SK-N-SH treated with all-trans-retinoic acid at 6 μM for 48 hours (cell line): ENCODE data around the gene FBXL12.

Experiments
- CSDC2 ChIP-seq: fragments of 250-450 bp; sonication (Bioruptor Pico); IDR thresholded peaks from 2 replicates; pipeline ENCODE4 v1.5.0; 2020; ENCODE audit warnings: mild to moderate bottlenecking, moderate library complexity
- ESRRG ChIP-seq: fragments of 250-450 bp; sonication (Bioruptor Pico); IDR thresholded peaks from 2 replicates; pipeline ENCODE4 v1.6.1; 2021; ENCODE audit warnings: mild to moderate bottlenecking
- OSR1 ChIP-seq: fragments of 250-450 bp; sonication (Bioruptor Pico); IDR thresholded peaks from 2 replicates; pipeline ENCODE4 v1.8.0; 2022; ENCODE audit warnings: moderate library complexity, mild to moderate bottlenecking, inconsistent platforms
- SNAI2 ChIP-seq: fragments of 250-450 bp; sonication (Bioruptor Pico); IDR thresholded peaks from 2 replicates; pipeline ENCODE4 v1.5.0; 2020; ENCODE audit warnings: mild to moderate bottlenecking, moderate library complexity
- ZFP3 ChIP-seq: fragments of 250-450 bp; sonication (Bioruptor Pico); IDR thresholded peaks from 2 replicates; pipeline ENCODE4 v1.5.0; 2020; ENCODE audit warnings: mild to moderate bottlenecking, moderate library complexity
- ZFP30 ChIP-seq: fragments of 450-650 bp; formaldehyde crosslinking; IDR thresholded peaks from 2 replicates; pipeline ENCODE4 v1.5.0; 2022; ENCODE audit warnings: mild to moderate bottlenecking, moderate library complexity
- ZNF565 ChIP-seq: fragments of 450-650 bp; formaldehyde crosslinking; conservative IDR thresholded peaks from 2 replicates; pipeline ENCODE4 v1.5.0; 2020; ENCODE audit warnings: low read depth, mild to moderate bottlenecking, moderate library complexity
- ZNF70 ChIP-seq: fragments of 450-650 bp; formaldehyde crosslinking; IDR thresholded peaks from 2 replicates; pipeline ENCODE4 v1.5.0; 2020; ENCODE audit warnings: mild to moderate bottlenecking, moderate library complexity
- ZNF8 ChIP-seq: fragments of 450-650 bp; formaldehyde crosslinking; IDR thresholded peaks from 2 replicates; pipeline ENCODE4 v1.5.0; 2020; ENCODE audit warnings: mild to moderate bottlenecking, moderate library complexity
- TF ChIP-seq, protein P1 (sequence below): fragments of 250-450 bp; sonication (Bioruptor Pico); IDR thresholded peaks from 2 replicates; pipeline ENCODE4 v1.5.0; 2020; ENCODE audit warnings: mild to moderate bottlenecking, moderate library complexity
- TF ChIP-seq, protein P2 (sequence below): fragments of 250-450 bp; sonication (Bioruptor Pico); IDR thresholded peaks from 2 replicates; pipeline ENCODE4 v1.8.0; 2020; ENCODE audit warnings: mild to moderate bottlenecking, moderate library complexity, borderline replicate concordance
- TF ChIP-seq, protein P3 (sequence below): fragments of 250-450 bp; sonication (Bioruptor Pico); IDR thresholded peaks from 2 replicates; pipeline ENCODE4 v1.8.0; 2021; ENCODE audit warnings: low read depth, mild to moderate bottlenecking, moderate library complexity, borderline replicate concordance
- TF ChIP-seq, protein P4 (sequence below): fragments of 250-450 bp; sonication (Bioruptor Pico); IDR thresholded peaks from 2 replicates; pipeline ENCODE4 v1.5.1; 2021; ENCODE audit warnings: mild to moderate bottlenecking, moderate library complexity

DNA sequence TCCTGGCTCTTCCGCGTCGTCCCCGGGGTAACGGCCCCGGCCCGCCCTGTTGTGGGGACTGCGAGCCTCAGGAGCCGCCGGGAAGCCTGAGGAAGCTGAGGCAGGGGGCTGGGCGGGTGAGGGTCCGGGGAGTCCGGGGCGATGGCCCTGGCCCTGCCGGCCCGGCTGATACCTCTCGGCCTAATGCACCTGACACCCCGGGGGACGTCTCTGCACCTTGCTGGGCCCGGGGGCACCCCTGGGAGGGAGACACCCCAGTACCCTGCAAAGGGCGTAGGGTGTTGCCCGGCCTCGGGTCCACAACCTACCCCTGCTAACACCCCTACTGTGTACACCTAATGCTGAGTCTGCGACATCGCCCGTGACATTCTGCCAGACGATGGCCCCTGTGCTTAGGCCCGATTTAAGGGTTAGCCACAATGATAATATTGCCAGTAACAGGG, 16.6 kb upstream of the FBXL12 start:
- TF ChIP-seq, protein P1, sequence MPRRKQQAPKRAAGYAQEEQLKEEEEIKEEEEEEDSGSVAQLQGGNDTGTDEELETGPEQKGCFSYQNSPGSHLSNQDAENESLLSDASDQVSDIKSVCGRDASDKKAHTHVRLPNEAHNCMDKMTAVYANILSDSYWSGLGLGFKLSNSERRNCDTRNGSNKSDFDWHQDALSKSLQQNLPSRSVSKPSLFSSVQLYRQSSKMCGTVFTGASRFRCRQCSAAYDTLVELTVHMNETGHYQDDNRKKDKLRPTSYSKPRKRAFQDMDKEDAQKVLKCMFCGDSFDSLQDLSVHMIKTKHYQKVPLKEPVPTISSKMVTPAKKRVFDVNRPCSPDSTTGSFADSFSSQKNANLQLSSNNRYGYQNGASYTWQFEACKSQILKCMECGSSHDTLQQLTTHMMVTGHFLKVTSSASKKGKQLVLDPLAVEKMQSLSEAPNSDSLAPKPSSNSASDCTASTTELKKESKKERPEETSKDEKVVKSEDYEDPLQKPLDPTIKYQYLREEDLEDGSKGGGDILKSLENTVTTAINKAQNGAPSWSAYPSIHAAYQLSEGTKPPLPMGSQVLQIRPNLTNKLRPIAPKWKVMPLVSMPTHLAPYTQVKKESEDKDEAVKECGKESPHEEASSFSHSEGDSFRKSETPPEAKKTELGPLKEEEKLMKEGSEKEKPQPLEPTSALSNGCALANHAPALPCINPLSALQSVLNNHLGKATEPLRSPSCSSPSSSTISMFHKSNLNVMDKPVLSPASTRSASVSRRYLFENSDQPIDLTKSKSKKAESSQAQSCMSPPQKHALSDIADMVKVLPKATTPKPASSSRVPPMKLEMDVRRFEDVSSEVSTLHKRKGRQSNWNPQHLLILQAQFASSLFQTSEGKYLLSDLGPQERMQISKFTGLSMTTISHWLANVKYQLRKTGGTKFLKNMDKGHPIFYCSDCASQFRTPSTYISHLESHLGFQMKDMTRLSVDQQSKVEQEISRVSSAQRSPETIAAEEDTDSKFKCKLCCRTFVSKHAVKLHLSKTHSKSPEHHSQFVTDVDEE (CRISPR knock-in tag) = no peak
- TF ChIP-seq, protein P2, sequence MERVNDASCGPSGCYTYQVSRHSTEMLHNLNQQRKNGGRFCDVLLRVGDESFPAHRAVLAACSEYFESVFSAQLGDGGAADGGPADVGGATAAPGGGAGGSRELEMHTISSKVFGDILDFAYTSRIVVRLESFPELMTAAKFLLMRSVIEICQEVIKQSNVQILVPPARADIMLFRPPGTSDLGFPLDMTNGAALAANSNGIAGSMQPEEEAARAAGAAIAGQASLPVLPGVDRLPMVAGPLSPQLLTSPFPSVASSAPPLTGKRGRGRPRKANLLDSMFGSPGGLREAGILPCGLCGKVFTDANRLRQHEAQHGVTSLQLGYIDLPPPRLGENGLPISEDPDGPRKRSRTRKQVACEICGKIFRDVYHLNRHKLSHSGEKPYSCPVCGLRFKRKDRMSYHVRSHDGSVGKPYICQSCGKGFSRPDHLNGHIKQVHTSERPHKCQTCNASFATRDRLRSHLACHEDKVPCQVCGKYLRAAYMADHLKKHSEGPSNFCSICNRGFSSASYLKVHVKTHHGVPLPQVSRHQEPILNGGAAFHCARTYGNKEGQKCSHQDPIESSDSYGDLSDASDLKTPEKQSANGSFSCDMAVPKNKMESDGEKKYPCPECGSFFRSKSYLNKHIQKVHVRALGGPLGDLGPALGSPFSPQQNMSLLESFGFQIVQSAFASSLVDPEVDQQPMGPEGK = no peak
- no peak for TF ChIP-seq ZFP30
- TF ChIP-seq, protein P3, sequence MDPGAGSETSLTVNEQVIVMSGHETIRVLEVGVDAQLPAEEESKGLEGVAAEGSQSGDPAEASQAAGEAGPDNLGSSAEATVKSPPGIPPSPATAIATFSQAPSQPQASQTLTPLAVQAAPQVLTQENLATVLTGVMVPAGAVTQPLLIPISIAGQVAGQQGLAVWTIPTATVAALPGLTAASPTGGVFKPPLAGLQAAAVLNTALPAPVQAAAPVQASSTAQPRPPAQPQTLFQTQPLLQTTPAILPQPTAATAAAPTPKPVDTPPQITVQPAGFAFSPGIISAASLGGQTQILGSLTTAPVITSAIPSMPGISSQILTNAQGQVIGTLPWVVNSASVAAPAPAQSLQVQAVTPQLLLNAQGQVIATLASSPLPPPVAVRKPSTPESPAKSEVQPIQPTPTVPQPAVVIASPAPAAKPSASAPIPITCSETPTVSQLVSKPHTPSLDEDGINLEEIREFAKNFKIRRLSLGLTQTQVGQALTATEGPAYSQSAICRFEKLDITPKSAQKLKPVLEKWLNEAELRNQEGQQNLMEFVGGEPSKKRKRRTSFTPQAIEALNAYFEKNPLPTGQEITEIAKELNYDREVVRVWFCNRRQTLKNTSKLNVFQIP (CRISPR knock-in tag) = no peak
- TF ChIP-seq, protein P4, sequence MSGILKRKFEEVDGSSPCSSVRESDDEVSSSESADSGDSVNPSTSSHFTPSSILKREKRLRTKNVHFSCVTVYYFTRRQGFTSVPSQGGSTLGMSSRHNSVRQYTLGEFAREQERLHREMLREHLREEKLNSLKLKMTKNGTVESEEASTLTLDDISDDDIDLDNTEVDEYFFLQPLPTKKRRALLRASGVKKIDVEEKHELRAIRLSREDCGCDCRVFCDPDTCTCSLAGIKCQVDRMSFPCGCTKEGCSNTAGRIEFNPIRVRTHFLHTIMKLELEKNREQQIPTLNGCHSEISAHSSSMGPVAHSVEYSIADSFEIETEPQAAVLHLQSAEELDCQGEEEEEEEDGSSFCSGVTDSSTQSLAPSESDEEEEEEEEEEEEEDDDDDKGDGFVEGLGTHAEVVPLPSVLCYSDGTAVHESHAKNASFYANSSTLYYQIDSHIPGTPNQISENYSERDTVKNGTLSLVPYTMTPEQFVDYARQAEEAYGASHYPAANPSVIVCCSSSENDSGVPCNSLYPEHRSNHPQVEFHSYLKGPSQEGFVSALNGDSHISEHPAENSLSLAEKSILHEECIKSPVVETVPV (CRISPR knock-in tag) = no peak
- TF ChIP-seq SNAI2 (CRISPR knock-in tag) = no peak
- TF ChIP-seq ESRRG (CRISPR knock-in tag) = no peak
- no peak for TF ChIP-seq OSR1 (CRISPR knock-in tag)
- no peak for TF ChIP-seq ZNF8 (CRISPR knock-in tag)
- TF ChIP-seq ZFP3 (CRISPR knock-in tag) = no peak
- TF ChIP-seq ZNF565 (CRISPR knock-in tag) = no peak
- no peak for TF ChIP-seq CSDC2 (CRISPR knock-in tag)
- TF ChIP-seq ZNF70 (CRISPR knock-in tag) = no peak
